IMR-90 (cell line): ENCODE measurements around the gene CCDC33. TPM values are rescaled to one million over a fixed set of nuclear protein-coding genes. Genes with fewer than 3 reads are reported as not detected.

Experiments
- ATAC-seq: fragments of 200-7000 bp; cut with Tn5 transposase; 2 replicates; pipeline ENCODE4 v1.9.1; 2020; ENCODE audit warnings: low read depth, mild to moderate bottlenecking, moderate library complexity
- BruUV-seq: library from RNA; stranded (reverse); fragments of 400-500 nt; replicated peaks from 2 replicates; lab custom pipeline; 2021; lab: Mats Ljungman, UMichigan
- CTCF ChIA-PET: fragments of 300-600 bp; formaldehyde crosslinking; extraction: SDS; loops from one replicate; lab custom pipeline; 2021; ENCODE audit warnings: antibody characterized with exemption; lab: Yijun Ruan, JAX
- POLR2A ChIA-PET: fragments of 300-600 bp; sonication (Branson Sonifier 250); formaldehyde crosslinking; loops from one replicate; lab custom pipeline; 2022; ENCODE audit warnings: antibody characterized with exemption; ENCODE audit not compliant: unreplicated experiment; lab: Charles Lee
- DNase-seq: peaks from one replicate; pipeline ENCODE4 v3.0.0; 2013
- H2AFZ ChIP-seq: replicated peaks from 2 replicates; pipeline ENCODE3; 2013; ENCODE audit warnings: low read length, mild to moderate bottlenecking; ENCODE audit not compliant: poor library complexity
- H2AK5ac ChIP-seq: 2 replicates; pipeline ENCODE4 v1.6.1; 2013; ENCODE audit warnings: low read depth, low read length, inconsistent platforms
- H2AK9ac ChIP-seq: replicated peaks from 2 replicates; pipeline ENCODE3; 2013; ENCODE audit warnings: mild to moderate bottlenecking, low read depth, low read length, moderate library complexity; ENCODE audit not compliant: poor library complexity
- H2BK120ac ChIP-seq: 2 replicates; pipeline ENCODE4 v1.6.1; 2013; ENCODE audit warnings: low read depth, low read length, inconsistent platforms
- H2BK15ac ChIP-seq: 3 replicates; pipeline ENCODE4 v1.6.1; 2013; ENCODE audit warnings: low read depth, low read length, inconsistent platforms
- H2BK20ac ChIP-seq: 2 replicates; pipeline ENCODE4 v1.6.1; 2013; ENCODE audit warnings: low read depth, mild to moderate bottlenecking, inconsistent platforms, low read length, moderate library complexity
- H2BK5ac ChIP-seq: 2 replicates; pipeline ENCODE4 v1.6.1; 2013; ENCODE audit warnings: mild to moderate bottlenecking, low read depth, low read length, inconsistent platforms; ENCODE audit not compliant: poor library complexity, severe bottlenecking
- H3K14ac ChIP-seq: replicated peaks from 2 replicates; pipeline ENCODE4 v1.6.1; 2013; ENCODE audit warnings: low read depth, low read length, inconsistent platforms
- H3K18ac ChIP-seq: 2 replicates; pipeline ENCODE4 v1.6.1; 2013; ENCODE audit warnings: low read depth, low read length, control low read depth
- H3K23ac ChIP-seq: 2 replicates; pipeline ENCODE4 v1.6.1; 2013; ENCODE audit warnings: low read depth, low read length, inconsistent platforms
- H3K27ac ChIP-seq: 2 replicates; pipeline ENCODE4 v1.5.1; 2013; ENCODE audit warnings: mild to moderate bottlenecking, control low read depth, low read length; ENCODE audit not compliant: insufficient read depth
- H3K27me3 ChIP-seq: 2 replicates; pipeline ENCODE4 v1.6.1; 2013; ENCODE audit warnings: low read length; ENCODE audit not compliant: control insufficient read depth, insufficient read depth
- H3K36me3 ChIP-seq: 2 replicates; pipeline ENCODE4 v1.6.1; 2013; ENCODE audit warnings: low read length, mixed read lengths; ENCODE audit not compliant: control insufficient read depth, insufficient read depth
- H3K4ac ChIP-seq: 2 replicates; pipeline ENCODE4 v1.6.1; 2013; ENCODE audit warnings: low read depth, low read length, inconsistent platforms
- H3K4me1 ChIP-seq: 2 replicates; pipeline ENCODE4 v1.6.1; 2013; ENCODE audit warnings: low read length, mixed read lengths; ENCODE audit not compliant: control insufficient read depth, insufficient read depth
- H3K4me2 ChIP-seq: 2 replicates; pipeline ENCODE4 v1.6.1; 2013; ENCODE audit warnings: low read depth, mild to moderate bottlenecking, control low read depth, low read length, moderate library complexity
- H3K4me3 ChIP-seq: 2 replicates; pipeline ENCODE4 v1.5.1; 2013; ENCODE audit warnings: low read depth, mild to moderate bottlenecking, control low read depth, low read length, moderate library complexity; ENCODE audit not compliant: insufficient read depth
- H3K56ac ChIP-seq: 2 replicates; pipeline ENCODE4 v1.6.1; 2013; ENCODE audit warnings: low read length, inconsistent platforms; ENCODE audit not compliant: insufficient read depth; ENCODE audit errors: extremely low read depth
- H3K79me1 ChIP-seq, 2 experiments: 2 replicates each; pipeline ENCODE4 v1.6.1; 2013; ENCODE audit warnings: low read length in 2 of 2, inconsistent platforms in 1 of 2, low read depth in 1 of 2
- H3K9ac ChIP-seq: 2 replicates; pipeline ENCODE4 v1.6.1; 2013; ENCODE audit warnings: low read depth, low read length, control low read depth
- H3K9me1 ChIP-seq: 2 replicates; pipeline ENCODE4 v1.6.1; 2013; ENCODE audit warnings: low read length, inconsistent platforms; ENCODE audit not compliant: insufficient read depth
- H3K9me3 ChIP-seq: 2 replicates; pipeline ENCODE4 v1.6.1; 2013; ENCODE audit warnings: low read length; ENCODE audit not compliant: control insufficient read depth, insufficient read depth
- H4K20me1 ChIP-seq: 2 replicates; pipeline ENCODE4 v1.6.1; 2013; ENCODE audit warnings: low read length, inconsistent platforms; ENCODE audit not compliant: insufficient read depth
- H4K5ac ChIP-seq: 2 replicates; pipeline ENCODE4 v1.6.1; 2013; ENCODE audit warnings: mild to moderate bottlenecking, low read depth, low read length, control low read depth
- H4K8ac ChIP-seq, 2 experiments: 2 replicates each; pipeline ENCODE4 v1.6.1; 2013; ENCODE audit warnings: low read depth in 2 of 2, low read length in 2 of 2, control low read depth in 1 of 2, inconsistent platforms in 1 of 2
- H4K91ac ChIP-seq: 2 replicates; pipeline ENCODE4 v1.6.1; 2013; ENCODE audit warnings: low read depth, low read length, inconsistent platforms; ENCODE audit not compliant: insufficient read depth
- BHLHE40 ChIP-seq: fragments of 150-350 bp; IDR thresholded peaks from 2 replicates; pipeline ENCODE4 v1.6.1; 2016; ENCODE audit warnings: mild to moderate bottlenecking, low read depth, low read length
- CEBPB ChIP-seq: IDR thresholded peaks from 2 replicates; pipeline ENCODE4 v1.6.1; 2012; ENCODE audit warnings: low read depth, low read length, improper control_type of control experiment
- CHD1 ChIP-seq: IDR thresholded peaks from 2 replicates; pipeline ENCODE4 v1.6.1; 2012; ENCODE audit warnings: low read depth, low read length, improper control_type of control experiment
- FOS ChIP-seq: fragments of 150-350 bp; IDR thresholded peaks from 2 replicates; pipeline ENCODE4 v1.6.1; 2016; ENCODE audit warnings: low read depth, low read length
- MAFK ChIP-seq: IDR thresholded peaks from 2 replicates; pipeline ENCODE4 v1.6.1; 2012; ENCODE audit warnings: low read depth, low read length, improper control_type of control experiment
- MAZ ChIP-seq: IDR thresholded peaks from 2 replicates; pipeline ENCODE4 v1.6.1; 2012; ENCODE audit warnings: low read depth, mild to moderate bottlenecking, low read length, improper control_type of control experiment, moderate library complexity, borderline replicate concordance
- NFE2L2 ChIP-seq: fragments of 150-350 bp; IDR thresholded peaks from 2 replicates; pipeline ENCODE4 v1.6.1; 2016; ENCODE audit warnings: low read depth, mild to moderate bottlenecking, low read length
- POLR2A ChIP-seq: IDR thresholded peaks from 2 replicates; pipeline ENCODE4 v1.6.1; 2012; ENCODE audit warnings: mild to moderate bottlenecking, low read depth, low read length
- RAD21 ChIP-seq: IDR thresholded peaks from 2 replicates; pipeline ENCODE4 v1.6.1; 2012; ENCODE audit warnings: low read length, improper control_type of control experiment
- RCOR1 ChIP-seq: IDR thresholded peaks from 2 replicates; pipeline ENCODE4 v1.6.1; 2012; ENCODE audit warnings: mild to moderate bottlenecking, low read length, improper control_type of control experiment; ENCODE audit not compliant: insufficient replicate concordance
- RFX5 ChIP-seq: IDR thresholded peaks from 2 replicates; pipeline ENCODE4 v1.8.0; 2012; ENCODE audit warnings: low read depth, mild to moderate bottlenecking, low read length, moderate library complexity
- SMC3 ChIP-seq: fragments of 150-350 bp; IDR thresholded peaks from 2 replicates; pipeline ENCODE4 v1.6.1; 2016; ENCODE audit warnings: low read depth, mild to moderate bottlenecking, antibody characterized with exemption, low read length, moderate library complexity
- WGBS, 2 experiments: methylation state at CpG; one replicate each; pipeline versions ENCODE4 v1.1.5 to v1.1.7; 2013; ENCODE audit warnings: missing lambda C conversion rate in 2 of 2; ENCODE audit not compliant: insufficient read length in 1 of 2; ENCODE audit errors: extremely low coverage in 2 of 2; 5-methylcytosine and 5-hydroxymethylcytosine counted together
- dilution Hi-C: fragments of 300-500 bp; cut with HindIII; formaldehyde crosslinking; loops from one replicate; pipeline ENCODE4 v1.14.3; 2018; ENCODE audit warnings: low sequenced_read_pairs; ENCODE audit not compliant: unreplicated experiment
- in situ Hi-C: fragments of 300-500 bp; cut with MboI; formaldehyde crosslinking; loops from 3 replicates; pipeline ENCODE4 v1.14.3; 2019; ENCODE audit warnings: low sequenced_read_pairs, inconsistent platforms, mixed read lengths
- intact Hi-C: fragments of 100-400 bp; cut with micrococcal nuclease; formaldehyde crosslinking; loops from 2 replicates; pipeline ENCODE4 v1.10.0; 2022
- polyA plus RNA-seq, 3 experiments: library from polyadenylated mRNA; depleted of rRNA; stranded (reverse); fragments of >200 nt; gene quantifications; 2 replicates each; pipeline ENCODE4 v1.2.3, GENCODE V29; 2012; ENCODE audit warnings: low replicate concordance in 1 of 3
- total RNA-seq: library from RNA; depleted of rRNA; stranded (reverse); fragments of >200 nt; gene quantifications from 2 replicates; pipeline ENCODE4 v1.2.3, GENCODE V29; 2012
- TF ChIP-seq, protein P1 (sequence below): fragments of 150-350 bp; IDR thresholded peaks from 2 replicates; pipeline ENCODE4 v1.6.1; 2016; ENCODE audit warnings: low read depth, mild to moderate bottlenecking, low read length, moderate library complexity, borderline replicate concordance
- TF ChIP-seq, protein P2 (sequence below): conservative IDR thresholded peaks from 2 replicates; pipeline ENCODE4 v1.5.1; 2012; ENCODE audit warnings: mild to moderate bottlenecking, low read depth, low read length, improper control_type of control experiment
- TF ChIP-seq, protein P3 (sequence below): fragments of 150-350 bp; IDR thresholded peaks from 2 replicates; pipeline ENCODE4 v1.6.1; 2017; ENCODE audit warnings: mild to moderate bottlenecking, antibody characterized with exemption, low read length, low read depth

The CCDC33 gene
- total and polyA plus RNA-seq, 2 of the 4 experiments (the other 2 are of a cell fraction), result not detected

DNA sequence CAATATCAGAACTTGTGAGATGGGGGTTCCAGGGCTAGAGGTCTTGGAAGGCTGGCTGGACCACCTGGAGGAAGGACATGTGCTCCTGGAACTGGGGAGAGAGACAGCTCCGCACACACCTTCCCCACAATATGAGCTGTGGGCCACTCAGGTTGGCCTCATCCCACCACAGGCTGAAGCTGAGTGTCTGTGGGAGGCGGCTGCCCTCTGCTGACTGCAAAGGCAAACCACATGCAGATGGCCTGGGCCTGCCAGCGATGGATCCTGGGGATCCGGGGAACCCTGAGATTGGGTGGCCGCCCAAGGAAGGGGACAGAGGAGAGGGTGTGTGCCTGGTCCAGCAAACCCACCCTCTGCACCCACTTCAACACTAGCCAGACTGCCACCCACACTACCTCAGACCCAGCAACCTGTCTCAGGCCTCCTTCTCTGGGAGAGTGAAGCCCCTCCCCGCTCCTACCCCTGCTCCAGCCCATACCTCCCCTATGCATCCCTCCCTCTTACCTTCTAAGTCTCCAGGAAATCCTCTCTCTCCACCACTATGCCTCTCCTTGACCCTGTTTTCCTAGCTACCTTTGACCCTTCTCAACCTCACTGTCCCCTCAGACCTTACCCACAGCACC, 86.5 kb downstream of the CCDC33 start:
- no peaks in the 10 kb centered on the region for H4K20me1 ChIP-seq
- BruUV-seq, result no TSS peak
- H3K4me2 ChIP-seq, result no peak overlapping the region
- no peak overlapping the region for H2AK5ac ChIP-seq
- H3K27ac ChIP-seq, result no peak overlapping the region
- H2BK20ac ChIP-seq, result no peak overlapping the region
- no peak overlapping the region for H3K56ac ChIP-seq
- no peak overlapping the region for H3K23ac ChIP-seq
- ATAC-seq, result peak; percentile 87
- H3K27me3 ChIP-seq, result peaks cover 22% of the 10 kb centered on the region
- no peaks in the 10 kb centered on the region for H3K9me3 ChIP-seq
- H3K36me3 ChIP-seq, result no peaks in the 10 kb centered on the region
- no peak overlapping the region for H4K91ac ChIP-seq
- H4K5ac ChIP-seq, result no peak overlapping the region
- no peak overlapping the region for H3K9ac ChIP-seq
- no peak overlapping the region for H3K4ac ChIP-seq
- ChIA-PET POLR2A (no interaction called here), CTCF (interaction anchor here (0.6 to 2.8 kb wide), 8 partner anchors 11 to 372 kb away, joined by 3 to 18 read pairs (median 5); no protein-coding TSS in a partner anchor)
- H3K4me3 ChIP-seq, result no peak overlapping the region
- intact Hi-C loops (loop anchor here (1.0 kb wide), 3 partner anchors 195 to 349 kb away; no protein-coding TSS in a partner anchor), dilution Hi-C loops (no loop called here), in situ Hi-C loops (loop anchor here (5.0 kb wide), 1 partner anchor 270 kb away; no protein-coding TSS in a partner anchor)
- peak overlapping the region; percentile 74 for H2AFZ ChIP-seq
- no peak overlapping the region for H2BK120ac ChIP-seq
- peak overlapping the region; percentile 83 for H2AK9ac ChIP-seq
- H3K9me1 ChIP-seq, result no peaks in the 10 kb centered on the region; the same call in 1 of the 2 replicates
- H2BK15ac ChIP-seq, result no peak overlapping the region
- H3K4me1 ChIP-seq, result peaks cover 8% of the 10 kb centered on the region; the same call in 1 of the 2 replicates
- no peak overlapping the region for H3K14ac ChIP-seq
- H3K18ac ChIP-seq, result no peak overlapping the region
- H3K79me1 ChIP-seq, result no peaks in the 10 kb centered on the region
- peak; percentile 58 for DNase-seq
- TF ChIP-seq SMC3 (peak; percentile 91), MAFK (no peak), CHD1 (no peak), RFX5 (no peak), MAZ (peak; percentile 31; the same call in 1 of the 2 replicates), RCOR1 (no peak), NFE2L2 (no peak), POLR2A (peak; percentile 36; the same call in 1 of the 2 replicates), CEBPB (no peak), RAD21 (peak; percentile 98), BHLHE40 (no peak), FOS (no peak)
- TF ChIP-seq, protein P1, sequence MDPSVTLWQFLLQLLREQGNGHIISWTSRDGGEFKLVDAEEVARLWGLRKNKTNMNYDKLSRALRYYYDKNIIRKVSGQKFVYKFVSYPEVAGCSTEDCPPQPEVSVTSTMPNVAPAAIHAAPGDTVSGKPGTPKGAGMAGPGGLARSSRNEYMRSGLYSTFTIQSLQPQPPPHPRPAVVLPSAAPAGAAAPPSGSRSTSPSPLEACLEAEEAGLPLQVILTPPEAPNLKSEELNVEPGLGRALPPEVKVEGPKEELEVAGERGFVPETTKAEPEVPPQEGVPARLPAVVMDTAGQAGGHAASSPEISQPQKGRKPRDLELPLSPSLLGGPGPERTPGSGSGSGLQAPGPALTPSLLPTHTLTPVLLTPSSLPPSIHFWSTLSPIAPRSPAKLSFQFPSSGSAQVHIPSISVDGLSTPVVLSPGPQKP, result no peak
- TF ChIP-seq, protein P2, sequence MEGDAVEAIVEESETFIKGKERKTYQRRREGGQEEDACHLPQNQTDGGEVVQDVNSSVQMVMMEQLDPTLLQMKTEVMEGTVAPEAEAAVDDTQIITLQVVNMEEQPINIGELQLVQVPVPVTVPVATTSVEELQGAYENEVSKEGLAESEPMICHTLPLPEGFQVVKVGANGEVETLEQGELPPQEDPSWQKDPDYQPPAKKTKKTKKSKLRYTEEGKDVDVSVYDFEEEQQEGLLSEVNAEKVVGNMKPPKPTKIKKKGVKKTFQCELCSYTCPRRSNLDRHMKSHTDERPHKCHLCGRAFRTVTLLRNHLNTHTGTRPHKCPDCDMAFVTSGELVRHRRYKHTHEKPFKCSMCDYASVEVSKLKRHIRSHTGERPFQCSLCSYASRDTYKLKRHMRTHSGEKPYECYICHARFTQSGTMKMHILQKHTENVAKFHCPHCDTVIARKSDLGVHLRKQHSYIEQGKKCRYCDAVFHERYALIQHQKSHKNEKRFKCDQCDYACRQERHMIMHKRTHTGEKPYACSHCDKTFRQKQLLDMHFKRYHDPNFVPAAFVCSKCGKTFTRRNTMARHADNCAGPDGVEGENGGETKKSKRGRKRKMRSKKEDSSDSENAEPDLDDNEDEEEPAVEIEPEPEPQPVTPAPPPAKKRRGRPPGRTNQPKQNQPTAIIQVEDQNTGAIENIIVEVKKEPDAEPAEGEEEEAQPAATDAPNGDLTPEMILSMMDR, result peak; percentile 96
- TF ChIP-seq, protein P3, sequence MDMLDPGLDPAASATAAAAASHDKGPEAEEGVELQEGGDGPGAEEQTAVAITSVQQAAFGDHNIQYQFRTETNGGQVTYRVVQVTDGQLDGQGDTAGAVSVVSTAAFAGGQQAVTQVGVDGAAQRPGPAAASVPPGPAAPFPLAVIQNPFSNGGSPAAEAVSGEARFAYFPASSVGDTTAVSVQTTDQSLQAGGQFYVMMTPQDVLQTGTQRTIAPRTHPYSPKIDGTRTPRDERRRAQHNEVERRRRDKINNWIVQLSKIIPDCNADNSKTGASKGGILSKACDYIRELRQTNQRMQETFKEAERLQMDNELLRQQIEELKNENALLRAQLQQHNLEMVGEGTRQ, result no peak
- H4K8ac ChIP-seq, result no peak overlapping the region
- H2BK5ac ChIP-seq, result no peak overlapping the region
- WGBS, 2 experiments, result 100% methylated on average over 1 of the region's 6 CpGs; no CpG with 5 or more reads in 1 of the 2 experiments
